OCI-LY7 (cell line): ENCODE measurements around the gene PLEKHH1.

Source experiments
- EZH2phosphoT487 ChIP-seq: fragments of 200-600 bp; sonication (generic); IDR thresholded peaks from 2 replicates; pipeline ENCODE4 v1.6.1; 2018; ENCODE audit warnings: low read depth, borderline replicate concordance, mild to moderate bottlenecking, mixed run types, antibody characterized with exemption, low read length, moderate library complexity, mixed read lengths
- TF ChIP-seq, protein P1 (sequence below): fragments of 200-600 bp; sonication (generic); conservative IDR thresholded peaks from 2 replicates; pipeline ENCODE4 v1.5.1; 2014; ENCODE audit warnings: mild to moderate bottlenecking, antibody characterized with exemption, low read length, moderate library complexity, mixed read lengths

DNA sequence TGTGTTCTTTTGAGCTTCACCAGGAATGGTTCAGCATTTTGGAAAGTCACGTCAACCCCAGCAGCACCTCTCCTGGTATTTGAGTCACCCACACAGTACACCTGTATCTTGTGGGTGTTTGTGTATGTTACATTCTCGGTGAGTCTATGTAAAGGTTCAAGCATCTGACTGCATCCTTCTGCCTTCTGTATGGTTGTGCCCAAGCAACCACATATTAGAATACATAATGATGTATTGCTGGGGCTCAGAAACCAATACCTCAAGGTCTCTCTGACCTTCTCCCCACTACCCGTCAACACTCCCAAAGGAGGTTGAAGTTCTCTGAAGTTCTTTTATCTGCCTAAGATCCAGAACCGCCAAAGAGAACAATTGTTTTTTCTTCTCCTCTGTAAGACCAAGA lies 35.4 kb upstream of the PLEKHH1 start:
- TF ChIP-seq EZH2phosphoT487 = no peak
- TF ChIP-seq, protein P1, sequence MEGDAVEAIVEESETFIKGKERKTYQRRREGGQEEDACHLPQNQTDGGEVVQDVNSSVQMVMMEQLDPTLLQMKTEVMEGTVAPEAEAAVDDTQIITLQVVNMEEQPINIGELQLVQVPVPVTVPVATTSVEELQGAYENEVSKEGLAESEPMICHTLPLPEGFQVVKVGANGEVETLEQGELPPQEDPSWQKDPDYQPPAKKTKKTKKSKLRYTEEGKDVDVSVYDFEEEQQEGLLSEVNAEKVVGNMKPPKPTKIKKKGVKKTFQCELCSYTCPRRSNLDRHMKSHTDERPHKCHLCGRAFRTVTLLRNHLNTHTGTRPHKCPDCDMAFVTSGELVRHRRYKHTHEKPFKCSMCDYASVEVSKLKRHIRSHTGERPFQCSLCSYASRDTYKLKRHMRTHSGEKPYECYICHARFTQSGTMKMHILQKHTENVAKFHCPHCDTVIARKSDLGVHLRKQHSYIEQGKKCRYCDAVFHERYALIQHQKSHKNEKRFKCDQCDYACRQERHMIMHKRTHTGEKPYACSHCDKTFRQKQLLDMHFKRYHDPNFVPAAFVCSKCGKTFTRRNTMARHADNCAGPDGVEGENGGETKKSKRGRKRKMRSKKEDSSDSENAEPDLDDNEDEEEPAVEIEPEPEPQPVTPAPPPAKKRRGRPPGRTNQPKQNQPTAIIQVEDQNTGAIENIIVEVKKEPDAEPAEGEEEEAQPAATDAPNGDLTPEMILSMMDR = no peak
